ENCODE results near the gene PHF24. TPM values are rescaled to one million over a fixed set of nuclear protein-coding genes. Genes with fewer than 3 reads are reported as not detected.

Gene PHF24
- total and polyA plus RNA-seq, 2 of the 13 experiments (the other 11 are each of a cell fraction or from before 2014, with no cell fraction given) = 0.05 TPM; not detected in 1

DNA sequence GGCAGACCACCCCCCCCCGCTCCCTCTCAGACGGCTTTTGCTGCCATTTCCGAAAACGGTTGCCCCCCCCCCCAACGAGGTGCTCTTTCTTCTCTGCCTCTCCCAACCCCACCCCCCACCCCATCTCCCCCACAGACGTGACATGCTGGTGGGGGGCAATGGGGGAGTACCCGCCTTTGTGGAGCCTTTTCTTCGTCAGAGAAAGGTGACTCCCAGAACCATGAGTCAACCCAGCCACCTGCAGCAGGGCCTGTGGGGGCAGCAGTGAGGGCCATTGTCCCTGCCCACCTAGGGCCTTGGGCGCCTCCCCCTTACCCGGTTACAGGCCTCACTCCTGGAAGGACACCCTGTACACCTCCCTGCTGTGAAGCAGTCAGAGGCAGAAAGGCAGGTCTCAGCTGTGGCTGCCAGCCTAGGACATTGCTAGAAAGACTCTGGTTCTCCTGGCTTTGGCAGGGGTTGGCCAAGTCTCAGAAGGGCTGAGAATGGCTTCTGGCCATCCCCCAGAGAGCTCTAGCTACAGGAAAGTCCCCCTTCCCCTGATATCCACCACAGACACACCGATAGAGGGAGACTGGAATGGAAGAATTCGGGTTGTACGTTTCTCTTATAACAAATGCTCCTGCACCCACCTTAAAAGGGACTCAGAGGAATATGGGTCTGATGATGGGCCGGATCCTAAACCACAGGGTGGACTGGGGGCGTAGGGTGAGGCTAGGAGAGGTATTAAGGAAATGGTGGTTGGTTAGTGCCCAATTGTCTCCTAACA lies 33.7 kb downstream of the PHF24 start (continued):
- TF ChIP-seq, protein P1, sequence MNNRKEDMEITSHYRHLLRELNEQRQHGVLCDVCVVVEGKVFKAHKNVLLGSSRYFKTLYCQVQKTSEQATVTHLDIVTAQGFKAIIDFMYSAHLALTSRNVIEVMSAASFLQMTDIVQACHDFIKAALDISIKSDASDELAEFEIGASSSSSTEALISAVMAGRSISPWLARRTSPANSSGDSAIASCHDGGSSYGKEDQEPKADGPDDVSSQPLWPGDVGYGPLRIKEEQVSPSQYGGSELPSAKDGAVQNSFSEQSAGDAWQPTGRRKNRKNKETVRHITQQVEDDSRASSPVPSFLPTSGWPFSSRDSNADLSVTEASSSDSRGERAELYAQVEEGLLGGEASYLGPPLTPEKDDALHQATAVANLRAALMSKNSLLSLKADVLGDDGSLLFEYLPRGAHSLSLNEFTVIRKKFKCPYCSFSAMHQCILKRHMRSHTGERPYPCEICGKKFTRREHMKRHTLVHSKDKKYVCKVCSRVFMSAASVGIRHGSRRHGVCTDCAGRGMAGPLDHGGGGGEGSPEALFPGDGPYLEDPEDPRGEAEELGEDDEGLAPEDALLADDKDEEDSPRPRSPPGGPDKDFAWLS (CRISPR knock-in tag; IDR thresholded peaks at IDR 0.05; ENCODE audit: borderline replicate concordance) = no peak
- TF ChIP-seq SAP130 (CRISPR knock-in tag; IDR thresholded peaks at IDR 0.05; ENCODE audit: low read depth) = no peak

GRCh38 chr9:34992376-34992951 lies 34.4 kb downstream of the PHF24 start:
- POLR2A ChIA-PET = no interaction called here
- peaks cover 37% of the 10 kb centered on the region for H3K4me1 ChIP-seq (ENCODE audit: insufficient read depth, low read length)
- no peak for FAIRE-seq
- H3K4me3 ChIP-seq (replicated peaks in 1 of 3; ENCODE audit: insufficient read depth in 1 of 3, low read depth in 2 of 3, low read length in 3 of 3) = no peak overlapping the region
- H3K9ac ChIP-seq (ENCODE audit: insufficient read depth, low read depth, low read length) = no peak overlapping the region
- no peaks in the 10 kb centered on the region for H3K36me3 ChIP-seq (replicated peaks in 1 of 2; ENCODE audit: control insufficient read depth in 1 of 2, insufficient read depth in 2 of 2, low read length in 2 of 2)
- no peak for TF ChIP-seq ZNF552 (CRISPR knock-in tag; IDR thresholded peaks at IDR 0.05; ENCODE audit: borderline replicate concordance)
- TF ChIP-seq SMARCE1 (IDR thresholded peaks at IDR 0.05; ENCODE audit: borderline replicate concordance) = no peak
- no peak for TF ChIP-seq IRF9 (CRISPR knock-in tag; IDR thresholded peaks at IDR 0.05; ENCODE audit: borderline replicate concordance)
- no peak for TF ChIP-seq KLF12 (CRISPR knock-in tag; IDR thresholded peaks at IDR 0.05; ENCODE audit: borderline replicate concordance)
- no peak for TF ChIP-seq ZNF225 (CRISPR knock-in tag; IDR thresholded peaks at IDR 0.05)
- peak; percentile 40; the same call in 1 of the 2 replicates for TF ChIP-seq CREB1 (IDR thresholded peaks at IDR 0.05)
- no peak for TF ChIP-seq CREB1 (CRISPR knock-in tag; IDR thresholded peaks at IDR 0.05)
- TF ChIP-seq BHLHE40 (IDR thresholded peaks at IDR 0.05; ENCODE audit: low read length) = peak; percentile 60
- TF ChIP-seq AGO1 (IDR thresholded peaks at IDR 0.05; ENCODE audit: low read depth, low read length, poor library complexity, severe bottlenecking) = no peak
- no peak for TF ChIP-seq SPEN (CRISPR knock-in tag; IDR thresholded peaks at IDR 0.05; ENCODE audit: low read depth)
- TF ChIP-seq, protein P2, sequence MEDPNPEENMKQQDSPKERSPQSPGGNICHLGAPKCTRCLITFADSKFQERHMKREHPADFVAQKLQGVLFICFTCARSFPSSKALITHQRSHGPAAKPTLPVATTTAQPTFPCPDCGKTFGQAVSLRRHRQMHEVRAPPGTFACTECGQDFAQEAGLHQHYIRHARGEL (CRISPR knock-in tag; IDR thresholded peaks at IDR 0.05) = no peak
- TF ChIP-seq BORCS8-MEF2B (CRISPR knock-in tag; IDR thresholded peaks at IDR 0.05) = no peak
- TF ChIP-seq ZFP41 (CRISPR knock-in tag; IDR thresholded peaks at IDR 0.05; ENCODE audit: borderline replicate concordance) = no peak
- peak; percentile 74 for TF ChIP-seq FOSL2 (CRISPR knock-in tag; IDR thresholded peaks at IDR 0.05)
- H2AFZ ChIP-seq (ENCODE audit: low read length) = no peak overlapping the region
- H3K9me3 ChIP-seq (ENCODE audit: low read length) = no peaks in the 10 kb centered on the region
- no peaks in the 10 kb centered on the region; a peak in 1 of 5 replicates for H3K27me3 ChIP-seq (ENCODE audit: control insufficient read depth in 1 of 2, insufficient read depth in 2 of 2, low read length in 2 of 2)
- H3K79me2 ChIP-seq (ENCODE audit: insufficient read depth, low read length) = no peaks in the 10 kb centered on the region
- in situ Hi-C loops (cut with HindIII; ENCODE audit: extremely low pct_ligation_motif_present, low pct_unique_long_range_greater_than_20kb) = no loop called here
- no peak overlapping the region for H3K4me2 ChIP-seq (ENCODE audit: low read depth, low read length)
- CTCF ChIA-PET (ENCODE audit: low intra/inter-chr PET ratio, low total read pairs) = no interaction called here
- no peaks in the 10 kb centered on the region for H4K20me1 ChIP-seq (ENCODE audit: insufficient read depth, low read length)
- ATAC-seq = no peak
- peak; percentile 24 for DNase-seq (ENCODE audit: low spot score)
- BruUV-seq (replicated peaks) = no TSS peak
- intact Hi-C loops (cut with micrococcal nuclease; ENCODE audit: unreplicated experiment) = no loop called here
- no peak overlapping the region for H3K27ac ChIP-seq (ENCODE audit: extremely low read length, insufficient read depth, low read length)
- 24% methylated on average over 6 of the region's 16 CpGs for WGBS (ENCODE audit: low lambda C conversion rate)
